GM12873 (cell line): ENCODE results near the gene DAGLA.

ENCODE experiments used
- TF ChIP-seq, protein P1 (sequence below): IDR thresholded peaks from 2 replicates; pipeline ENCODE4 v1.5.1; 2012; ENCODE audit warnings: low read depth, mild to moderate bottlenecking, moderate library complexity, low read length, control low read depth; ENCODE audit not compliant: insufficient read depth; ENCODE audit errors: missing control alignments

The DAGLA gene

GRCh38 chr11:61683961-61684869, 4.0 kb downstream of the DAGLA start:
- TF ChIP-seq, protein P1, sequence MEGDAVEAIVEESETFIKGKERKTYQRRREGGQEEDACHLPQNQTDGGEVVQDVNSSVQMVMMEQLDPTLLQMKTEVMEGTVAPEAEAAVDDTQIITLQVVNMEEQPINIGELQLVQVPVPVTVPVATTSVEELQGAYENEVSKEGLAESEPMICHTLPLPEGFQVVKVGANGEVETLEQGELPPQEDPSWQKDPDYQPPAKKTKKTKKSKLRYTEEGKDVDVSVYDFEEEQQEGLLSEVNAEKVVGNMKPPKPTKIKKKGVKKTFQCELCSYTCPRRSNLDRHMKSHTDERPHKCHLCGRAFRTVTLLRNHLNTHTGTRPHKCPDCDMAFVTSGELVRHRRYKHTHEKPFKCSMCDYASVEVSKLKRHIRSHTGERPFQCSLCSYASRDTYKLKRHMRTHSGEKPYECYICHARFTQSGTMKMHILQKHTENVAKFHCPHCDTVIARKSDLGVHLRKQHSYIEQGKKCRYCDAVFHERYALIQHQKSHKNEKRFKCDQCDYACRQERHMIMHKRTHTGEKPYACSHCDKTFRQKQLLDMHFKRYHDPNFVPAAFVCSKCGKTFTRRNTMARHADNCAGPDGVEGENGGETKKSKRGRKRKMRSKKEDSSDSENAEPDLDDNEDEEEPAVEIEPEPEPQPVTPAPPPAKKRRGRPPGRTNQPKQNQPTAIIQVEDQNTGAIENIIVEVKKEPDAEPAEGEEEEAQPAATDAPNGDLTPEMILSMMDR, result no peak

- TF ChIP-seq, protein P1, result no peak
These were observed 4.9 kb downstream of the DAGLA start for GRCh38 chr11:61684870-61685616.

DNA sequence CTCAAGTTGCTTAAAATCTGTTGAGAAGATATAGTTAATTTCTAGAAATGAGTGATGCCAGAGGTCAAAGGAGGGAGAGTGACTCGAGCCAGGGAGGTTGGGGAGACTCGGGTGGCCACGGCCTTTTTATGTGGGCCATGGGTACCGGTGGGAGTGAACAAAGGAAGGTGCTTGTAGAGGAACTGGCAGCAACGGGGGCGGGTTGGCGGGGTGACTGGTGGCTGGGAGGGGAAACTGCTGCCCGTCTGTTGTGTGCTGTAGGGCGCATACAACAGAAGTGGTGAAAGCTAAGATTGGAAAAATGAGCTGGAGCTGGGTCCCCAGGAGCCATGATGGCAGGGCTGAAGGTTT, 5.4 kb downstream of the DAGLA start:
- TF ChIP-seq, protein P1, result no peak

DNA sequence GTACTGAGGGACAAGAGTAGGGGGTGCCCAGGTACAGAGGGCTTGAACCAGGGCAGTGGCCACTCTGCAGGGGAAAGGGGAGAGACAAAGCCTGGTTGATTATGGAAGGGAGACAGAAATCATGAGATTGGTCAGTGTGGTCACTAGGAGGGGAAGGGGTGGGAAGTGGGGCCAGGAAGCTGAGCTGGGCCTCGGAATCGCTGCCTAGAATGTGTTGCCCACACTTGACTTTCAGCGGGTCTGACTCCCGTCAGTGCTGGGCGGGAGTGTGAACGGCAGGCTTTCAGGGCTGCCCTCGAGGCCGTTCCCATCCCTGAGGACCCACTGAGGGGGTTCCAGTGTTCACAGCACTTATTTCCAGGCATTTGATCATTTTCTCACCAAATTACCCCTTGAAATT, 5.9 kb downstream of the DAGLA start:
- TF ChIP-seq, protein P1, result no peak

- TF ChIP-seq, protein P1, result no peak
These were observed 6.3 kb downstream of the DAGLA start for GRCh38 chr11:61686469-61686868.

- TF ChIP-seq, protein P1, result no peak
These were observed 7.2 kb downstream of the DAGLA start for GRCh38 chr11:61687420-61687819.

DNA sequence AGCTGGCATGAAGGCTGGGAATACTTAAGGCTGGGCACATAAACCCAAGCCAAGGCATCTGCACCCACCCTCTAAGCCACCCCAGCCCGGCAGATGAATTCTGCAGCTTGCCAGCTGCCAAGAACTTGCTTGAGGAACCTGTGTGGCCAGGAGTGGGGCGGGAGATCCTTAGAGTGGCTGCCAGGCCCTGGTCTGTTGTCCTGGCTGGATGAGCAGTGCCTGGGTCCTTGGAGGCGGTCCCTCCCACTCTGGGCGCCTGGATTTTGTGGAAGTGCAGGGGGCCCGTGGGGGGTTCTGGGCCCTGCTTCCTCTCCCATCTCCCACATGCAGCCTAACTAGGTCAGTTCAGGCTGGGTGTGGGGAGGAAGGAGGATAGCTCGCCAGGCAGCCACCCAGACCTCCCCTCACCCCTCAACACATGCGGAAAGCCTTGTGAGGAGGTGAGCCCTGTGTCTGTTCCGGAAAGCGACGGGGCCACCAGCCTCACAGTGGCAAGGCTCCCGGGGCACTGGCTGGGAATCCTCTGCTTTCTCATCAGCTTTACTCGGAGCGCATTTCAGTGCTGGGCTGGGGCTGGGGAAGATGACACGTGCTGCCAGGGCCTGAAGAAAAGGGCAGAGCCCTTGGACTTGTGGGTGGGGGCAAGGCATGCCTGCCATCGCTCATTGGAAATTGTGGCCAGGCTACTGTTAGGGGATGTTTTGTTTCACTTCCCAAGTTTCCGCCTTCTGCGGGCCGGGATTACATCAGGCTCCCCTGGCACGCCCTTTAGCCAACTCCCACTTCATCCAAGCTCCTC, 8.4 kb downstream of the DAGLA start:
- TF ChIP-seq, protein P1, result no peak
